Kidney (tissue), 14 donors: Measurements from ENCODE around the gene PFN3. TPM values are rescaled to one million over a fixed set of nuclear protein-coding genes. Genes with fewer than 3 reads are reported as not detected.

Source experiments
- DNase-seq, 5 donors: peaks; one replicate each; pipeline ENCODE4 v3.0.0-alpha.2; 2013 to 2020
- FAIRE-seq: peaks from 2 replicates; lab custom pipeline; 2012; peaks lifted over from hg19 to GRCh38; lab: Jason Lieb, UNC
- H3K27ac ChIP-seq, 2 donors: one replicate each; pipeline ENCODE4 v1.7.0; 2013; ENCODE audit warnings: low read depth in 2 of 2, low read length in 2 of 2, inconsistent platforms in 1 of 2
- H3K27me3 ChIP-seq: one replicate; pipeline ENCODE4 v1.7.1; 2013; ENCODE audit warnings: low read length, inconsistent platforms; ENCODE audit not compliant: control insufficient read depth, insufficient read depth
- H3K36me3 ChIP-seq, 3 donors: one replicate each; pipeline versions ENCODE4 v1.7.0 to v1.7.1; 2013; ENCODE audit warnings: low read length in 3 of 3, control low read depth in 1 of 3, inconsistent platforms in 1 of 3; ENCODE audit not compliant: insufficient read depth in 3 of 3, control insufficient read depth in 2 of 3
- H3K4me1 ChIP-seq, 3 donors: one replicate each; pipeline versions ENCODE4 v1.7.0 to v1.7.1; 2013; ENCODE audit warnings: low read length in 3 of 3, inconsistent platforms in 1 of 3, low read depth in 1 of 3; ENCODE audit not compliant: control insufficient read depth in 2 of 3, insufficient read depth in 2 of 3
- H3K4me3 ChIP-seq, 3 donors: one replicate each; pipeline versions ENCODE4 v1.7.0 to v1.8.1; 2013; ENCODE audit warnings: low read length in 3 of 3, control low read depth in 1 of 3, inconsistent platforms in 1 of 3
- H3K9ac ChIP-seq, 3 donors: one replicate each; pipeline versions ENCODE4 v1.7.0 to v1.7.1; 2013; ENCODE audit warnings: low read length in 3 of 3, control low read depth in 1 of 3, inconsistent platforms in 1 of 3
- H3K9me3 ChIP-seq, 3 donors: one replicate each; pipeline versions ENCODE4 v1.7.0 to v1.7.1; 2013; ENCODE audit warnings: low read length in 3 of 3, control low read depth in 1 of 3, inconsistent platforms in 1 of 3; ENCODE audit not compliant: control insufficient read depth in 2 of 3, insufficient read depth in 1 of 3
- CTCF ChIP-seq: IDR thresholded peaks from 3 replicates; pipeline ENCODE4 v1.5.1; 2012; ENCODE audit warnings: mild to moderate bottlenecking, moderate library complexity, borderline replicate concordance; ENCODE audit not compliant: insufficient read depth; ENCODE audit errors: extremely low read depth
- intact Hi-C: fragments of 100-400 bp; cut with DNase I; formaldehyde crosslinking; loops from one replicate; pipeline ENCODE4 v1.11.1; 2022
- polyA plus RNA-seq: library from polyadenylated mRNA; stranded (reverse); fragments of 350-450 nt; fragmentation: Illumina TruSeq; extraction: RNeasy Lipid Tissue Mini Kit (QIAGEN cat#74804); gene quantifications from one replicate; pipeline ENCODE4 v1.2.3, GENCODE V29; 2014; ENCODE audit warnings: low read depth, low replicate concordance; ENCODE audit not compliant: insufficient read depth
- total RNA-seq: library from RNA; stranded (reverse); fragmentation: NEBNext Ultra II Directional; extraction: Animal tissue kit (Norgen Biotek cat#: 25700); gene quantifications from one replicate; pipeline ENCODE4 v1.2.1, GENCODE V29; 2021
- donor health status: control.
- donor health status: control.
- donor health status: control.
- donor health status: control.
- donor health status: control.
- donor health status: DM: yes; HTN: yes; CAD: no.
- donor health status: Normal renal cell carcinoma (clear cell type).

The PFN3 gene
- total and polyA plus RNA-seq, 2 donors from 2014 or later: not detected

- H3K27me3 ChIP-seq: no peaks in the 10 kb centered on the region
- no peaks in the 10 kb centered on the region for H3K36me3 ChIP-seq
- H3K27ac ChIP-seq: peak overlapping the region in 1 of 2 donors; percentile 99
- H3K9me3 ChIP-seq: no peaks in the 10 kb centered on the region
- no peak for TF ChIP-seq CTCF
- H3K4me1 ChIP-seq: peaks cover 3 to 52% (median 40%) of the 10 kb centered on the region in 3 donors
- peak overlapping the region in 1 of 3 donors; percentile 73 for H3K9ac ChIP-seq
- no peak for FAIRE-seq
- no peak for DNase-seq
- H3K4me3 ChIP-seq: peak overlapping the region in 2 of 3 donors; percentile 32 to 69
- intact Hi-C loops: no loop called here
Measured at GRCh38 chr5:177367323-177367848, 33.1 kb downstream of the PFN3 start.

GRCh38 chr5:177366528-177367322 is 33.7 kb downstream of the PFN3 start:
- no peaks in the 10 kb centered on the region for H3K9me3 ChIP-seq
- H3K4me3 ChIP-seq: peak overlapping the region; percentile 36 to 69 (median 54)
- DNase-seq (peak; percentile 95 to 97 (median 96)), FAIRE-seq (no peak)
- H3K36me3 ChIP-seq: no peaks in the 10 kb centered on the region
- H3K4me1 ChIP-seq: peaks cover 3 to 49% (median 42%) of the 10 kb centered on the region in 3 donors
- intact Hi-C loops: no loop called here
- no peaks in the 10 kb centered on the region for H3K27me3 ChIP-seq
- H3K27ac ChIP-seq: peak overlapping the region; percentile 98 to 99
- peak overlapping the region in 2 of 3 donors; percentile 67 to 73 for H3K9ac ChIP-seq
- TF ChIP-seq CTCF: no peak

GRCh38 chr5:177365845-177366527 is 34.5 kb downstream of the PFN3 start:
- FAIRE-seq (no peak), DNase-seq (peak in 2 of 5 donors; percentile 42 to 75)
- H3K9ac ChIP-seq: peak overlapping the region in 2 of 3 donors; percentile 2 to 73
- peak overlapping the region in 2 of 3 donors; percentile 36 to 69 for H3K4me3 ChIP-seq
- H3K27ac ChIP-seq: peak overlapping the region; percentile 98 to 99
- intact Hi-C loops: no loop called here
- no peaks in the 10 kb centered on the region for H3K27me3 ChIP-seq
- TF ChIP-seq CTCF: no peak
- H3K36me3 ChIP-seq: no peaks in the 10 kb centered on the region
- H3K4me1 ChIP-seq: peaks cover 3 to 48% (median 38%) of the 10 kb centered on the region in 3 donors
- H3K9me3 ChIP-seq: no peaks in the 10 kb centered on the region
